SK-N-SH treated with all-trans-retinoic acid at 6 μM for 48 hours (cell line): ENCODE measurements around the gene UNKL.

Source experiments
- CSDC2 ChIP-seq: fragments of 250-450 bp; sonication (Bioruptor Pico); IDR thresholded peaks from 2 replicates; pipeline ENCODE4 v1.5.0; 2020; ENCODE audit warnings: mild to moderate bottlenecking, moderate library complexity
- GLIS3 ChIP-seq: fragments of 250-450 bp; sonication (Bioruptor Pico); IDR thresholded peaks from 2 replicates; pipeline ENCODE4 v1.5.0; 2020; ENCODE audit warnings: mild to moderate bottlenecking, moderate library complexity
- ISL1 ChIP-seq: fragments of 250-450 bp; sonication (Bioruptor Pico); IDR thresholded peaks from 2 replicates; pipeline ENCODE4 v2.1.2; 2022; ENCODE audit warnings: mild to moderate bottlenecking, moderate library complexity
- OSR1 ChIP-seq: fragments of 250-450 bp; sonication (Bioruptor Pico); IDR thresholded peaks from 2 replicates; pipeline ENCODE4 v1.8.0; 2022; ENCODE audit warnings: moderate library complexity, mild to moderate bottlenecking, inconsistent platforms
- PPARA ChIP-seq: fragments of 250-450 bp; sonication (Bioruptor Pico); IDR thresholded peaks from 2 replicates; pipeline ENCODE4 v1.5.0; 2020; ENCODE audit warnings: mild to moderate bottlenecking, borderline replicate concordance
- RARB ChIP-seq: fragments of 250-450 bp; sonication (Bioruptor Pico); IDR thresholded peaks from 2 replicates; pipeline ENCODE4 v1.8.0; 2021; ENCODE audit warnings: mild to moderate bottlenecking, moderate library complexity
- TOX ChIP-seq: fragments of 250-450 bp; sonication (Bioruptor Pico); IDR thresholded peaks from 2 replicates; pipeline ENCODE4 v1.8.0; 2021; ENCODE audit warnings: mild to moderate bottlenecking, moderate library complexity, borderline replicate concordance
- ZNF70 ChIP-seq: fragments of 450-650 bp; formaldehyde crosslinking; IDR thresholded peaks from 2 replicates; pipeline ENCODE4 v1.5.0; 2020; ENCODE audit warnings: mild to moderate bottlenecking, moderate library complexity
- ZNF8 ChIP-seq: fragments of 450-650 bp; formaldehyde crosslinking; IDR thresholded peaks from 2 replicates; pipeline ENCODE4 v1.5.0; 2020; ENCODE audit warnings: mild to moderate bottlenecking, moderate library complexity
- TF ChIP-seq, protein P1 (sequence below): fragments of 250-450 bp; sonication (Bioruptor Pico); IDR thresholded peaks from 2 replicates; pipeline ENCODE4 v1.5.0; 2020; ENCODE audit warnings: mild to moderate bottlenecking, moderate library complexity

DNA sequence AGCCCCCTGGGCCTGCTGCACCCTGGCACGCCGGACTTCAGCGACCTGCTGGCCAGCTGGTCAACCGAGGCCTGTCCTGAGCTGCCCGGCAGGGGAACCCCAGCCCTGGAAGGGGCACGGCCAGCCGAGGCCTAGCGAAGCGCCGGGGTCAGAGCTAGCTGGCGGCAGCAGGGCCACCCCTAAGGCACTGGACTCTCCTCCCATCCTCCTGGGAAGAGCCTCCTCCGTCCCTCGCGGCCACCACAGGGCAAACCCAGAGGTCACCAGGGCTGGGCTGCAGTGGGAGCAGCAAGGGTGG is 18.7 kb upstream of the UNKL start:
- no peak for TF ChIP-seq RARB
- TF ChIP-seq CSDC2 (CRISPR knock-in tag): no peak
- TF ChIP-seq, protein P1, sequence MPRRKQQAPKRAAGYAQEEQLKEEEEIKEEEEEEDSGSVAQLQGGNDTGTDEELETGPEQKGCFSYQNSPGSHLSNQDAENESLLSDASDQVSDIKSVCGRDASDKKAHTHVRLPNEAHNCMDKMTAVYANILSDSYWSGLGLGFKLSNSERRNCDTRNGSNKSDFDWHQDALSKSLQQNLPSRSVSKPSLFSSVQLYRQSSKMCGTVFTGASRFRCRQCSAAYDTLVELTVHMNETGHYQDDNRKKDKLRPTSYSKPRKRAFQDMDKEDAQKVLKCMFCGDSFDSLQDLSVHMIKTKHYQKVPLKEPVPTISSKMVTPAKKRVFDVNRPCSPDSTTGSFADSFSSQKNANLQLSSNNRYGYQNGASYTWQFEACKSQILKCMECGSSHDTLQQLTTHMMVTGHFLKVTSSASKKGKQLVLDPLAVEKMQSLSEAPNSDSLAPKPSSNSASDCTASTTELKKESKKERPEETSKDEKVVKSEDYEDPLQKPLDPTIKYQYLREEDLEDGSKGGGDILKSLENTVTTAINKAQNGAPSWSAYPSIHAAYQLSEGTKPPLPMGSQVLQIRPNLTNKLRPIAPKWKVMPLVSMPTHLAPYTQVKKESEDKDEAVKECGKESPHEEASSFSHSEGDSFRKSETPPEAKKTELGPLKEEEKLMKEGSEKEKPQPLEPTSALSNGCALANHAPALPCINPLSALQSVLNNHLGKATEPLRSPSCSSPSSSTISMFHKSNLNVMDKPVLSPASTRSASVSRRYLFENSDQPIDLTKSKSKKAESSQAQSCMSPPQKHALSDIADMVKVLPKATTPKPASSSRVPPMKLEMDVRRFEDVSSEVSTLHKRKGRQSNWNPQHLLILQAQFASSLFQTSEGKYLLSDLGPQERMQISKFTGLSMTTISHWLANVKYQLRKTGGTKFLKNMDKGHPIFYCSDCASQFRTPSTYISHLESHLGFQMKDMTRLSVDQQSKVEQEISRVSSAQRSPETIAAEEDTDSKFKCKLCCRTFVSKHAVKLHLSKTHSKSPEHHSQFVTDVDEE (CRISPR knock-in tag): no peak
- no peak for TF ChIP-seq ZNF70
- no peak for TF ChIP-seq GLIS3 (CRISPR knock-in tag)
- TF ChIP-seq ISL1 (CRISPR knock-in tag): no peak
- no peak for TF ChIP-seq TOX
- TF ChIP-seq PPARA (CRISPR knock-in tag): no peak
- TF ChIP-seq OSR1 (CRISPR knock-in tag): no peak
- no peak for TF ChIP-seq ZNF8 (CRISPR knock-in tag)
